Activated CD8-positive, alpha-beta memory T cell treated with anti-CD3 and anti-CD28 coated beads, Interleukin-2, amount 10 ng/mL, durations not matched to agents 7 days and 5 days (primary cell): ENCODE data around the gene DCUN1D2. TPM values are rescaled to one million over a fixed set of nuclear protein-coding genes. Genes with fewer than 3 reads are reported as not detected.

Experiments
- ATAC-seq: fragments of 150-1000 bp; cut with Tn5 transposase; one replicate; pipeline ENCODE4 v1.10.0; 2021; ENCODE audit warnings: moderate library complexity
- CTCF ChIA-PET: fragments of 350-600 bp; sonication (Branson Sonifier 250); formaldehyde crosslinking; loops from one replicate; lab custom pipeline; 2021; ENCODE audit warnings: antibody characterized with exemption; lab: Charles Lee
- DNase-seq: peaks from one replicate; pipeline ENCODE4 v3.0.0-alpha.2; 2020
- H3K27ac Mint-ChIP-seq: one replicate; pipeline ENCODE4 v1.8.0; 2021; ENCODE audit warnings: mild to moderate bottlenecking, mixed read lengths
- H3K27me3 Mint-ChIP-seq: one replicate; pipeline ENCODE4 v1.8.0; 2021; ENCODE audit warnings: mixed read lengths
- H3K36me3 Mint-ChIP-seq: one replicate; pipeline ENCODE4 v1.8.0; 2021; ENCODE audit warnings: mild to moderate bottlenecking, mixed read lengths
- H3K4me1 Mint-ChIP-seq: one replicate; pipeline ENCODE4 v1.8.0; 2021; ENCODE audit warnings: mixed read lengths
- H3K4me3 Mint-ChIP-seq: one replicate; pipeline ENCODE4 v1.8.0; 2021; ENCODE audit warnings: mild to moderate bottlenecking, moderate library complexity, mixed read lengths
- H3K9me3 Mint-ChIP-seq: one replicate; pipeline ENCODE4 v1.8.0; 2022; ENCODE audit warnings: low read depth, mixed read lengths
- total RNA-seq, 2 experiments: library from RNA; stranded (reverse); gene quantifications; one replicate each; pipeline ENCODE4 v1.2.3, GENCODE V29; 2021

DCUN1D2 gene
- total RNA-seq, 2 experiments from 2014 or later: 17.2 to 29.1 TPM

- CTCF ChIA-PET: no interaction called here
- Mint-ChIP-seq H3K4me3 (no peak overlapping the region), H3K36me3 (no peaks in the 10 kb centered on the region), H3K9me3 (no peaks in the 10 kb centered on the region), H3K27me3 (no peaks in the 10 kb centered on the region), H3K4me1 (no peaks in the 10 kb centered on the region), H3K27ac (no peak overlapping the region)
- DNase-seq (no peak), ATAC-seq (no peak)
Observed at GRCh38 chr13:113421673-113422270, 68.7 kb downstream of the DCUN1D2 start.

GRCh38 chr13:113420833-113421600 lies 69.5 kb downstream of the DCUN1D2 start:
- CTCF ChIA-PET: no interaction called here
- no peaks in the 10 kb centered on the region for H3K36me3 Mint-ChIP-seq
- ATAC-seq (peak; percentile 30), DNase-seq (no peak)
- no peaks in the 10 kb centered on the region for H3K9me3 Mint-ChIP-seq
- no peaks in the 10 kb centered on the region for H3K4me1 Mint-ChIP-seq
- no peak overlapping the region for H3K27ac Mint-ChIP-seq
- H3K27me3 Mint-ChIP-seq: no peaks in the 10 kb centered on the region
- H3K4me3 Mint-ChIP-seq: no peak overlapping the region

GRCh38 chr13:113420232-113420631 lies 70.3 kb downstream of the DCUN1D2 start:
- no peak for ATAC-seq
- no peak for DNase-seq
- CTCF ChIA-PET: no interaction called here
- H3K4me3 Mint-ChIP-seq: no peak overlapping the region
- H3K36me3 Mint-ChIP-seq: no peaks in the 10 kb centered on the region
- H3K4me1 Mint-ChIP-seq: no peaks in the 10 kb centered on the region
- H3K27me3 Mint-ChIP-seq: no peaks in the 10 kb centered on the region
- H3K27ac Mint-ChIP-seq: no peak overlapping the region
- no peaks in the 10 kb centered on the region for H3K9me3 Mint-ChIP-seq

DNA sequence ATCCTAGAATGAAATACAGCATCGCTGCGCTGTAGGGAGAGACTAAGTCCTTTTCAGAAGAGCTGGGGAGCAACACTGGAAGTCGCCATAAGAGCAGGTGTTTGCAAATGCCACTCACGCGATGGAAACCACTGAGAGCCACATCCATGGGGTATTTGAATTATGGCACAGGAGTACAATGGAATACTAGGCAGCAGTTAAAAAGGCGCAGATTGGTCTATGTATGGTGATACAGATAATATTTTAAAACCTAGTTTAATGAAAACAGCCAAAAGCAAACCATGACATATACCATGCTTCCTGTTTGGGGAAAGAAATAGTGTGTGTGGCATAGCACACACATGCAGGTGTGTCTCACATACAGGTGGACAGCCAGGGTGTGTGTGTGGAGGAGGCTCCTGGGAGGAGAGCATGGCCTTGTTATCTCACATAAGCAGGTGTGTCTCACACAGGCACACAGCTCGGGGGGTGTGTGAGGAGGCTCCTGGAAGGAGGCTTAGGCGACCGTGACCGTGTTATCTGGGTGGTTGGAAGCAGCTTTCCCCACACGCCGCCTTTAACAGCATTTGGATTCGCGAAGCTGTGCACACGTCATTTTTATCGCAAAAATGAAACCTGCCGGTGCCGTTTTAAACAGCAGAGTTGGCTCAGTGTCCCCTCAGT lies 70.8 kb downstream of the DCUN1D2 start:
- H3K36me3 Mint-ChIP-seq: no peaks in the 10 kb centered on the region
- H3K27ac Mint-ChIP-seq: no peak overlapping the region
- CTCF ChIA-PET: interaction anchor here (1.4 kb wide), 1 partner anchor 321 kb away, joined by 4 read pairs; no protein-coding TSS in a partner anchor
- H3K27me3 Mint-ChIP-seq: no peaks in the 10 kb centered on the region
- H3K9me3 Mint-ChIP-seq: no peaks in the 10 kb centered on the region
- H3K4me3 Mint-ChIP-seq: no peak overlapping the region
- no peaks in the 10 kb centered on the region for H3K4me1 Mint-ChIP-seq
- ATAC-seq (no peak), DNase-seq (no peak)

DNA sequence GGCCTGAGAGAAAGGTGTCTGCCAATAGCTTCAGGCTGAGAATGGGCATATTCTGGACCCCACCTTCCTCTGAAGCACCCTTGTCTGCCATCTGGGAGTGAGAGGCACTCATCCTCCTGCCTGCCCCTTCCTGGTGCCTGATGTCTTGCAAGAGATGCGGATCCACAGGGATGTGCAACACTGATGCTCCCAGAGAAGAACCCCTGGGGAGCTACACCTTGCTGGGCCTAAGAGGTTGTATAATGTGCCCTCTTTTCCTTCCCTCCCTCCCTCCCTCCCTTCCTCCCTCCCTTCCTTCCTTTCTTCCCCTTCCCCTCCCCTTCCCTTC lies 71.8 kb downstream of the DCUN1D2 start:
- H3K9me3 Mint-ChIP-seq: no peaks in the 10 kb centered on the region
- CTCF ChIA-PET: interaction anchor here (1.4 kb wide), 1 partner anchor 320 kb away, joined by 4 read pairs; no protein-coding TSS in a partner anchor
- no peak overlapping the region for H3K27ac Mint-ChIP-seq
- H3K27me3 Mint-ChIP-seq: no peaks in the 10 kb centered on the region
- no peak overlapping the region for H3K4me3 Mint-ChIP-seq
- H3K4me1 Mint-ChIP-seq: no peaks in the 10 kb centered on the region
- no peak for ATAC-seq
- no peak for DNase-seq
- H3K36me3 Mint-ChIP-seq: no peaks in the 10 kb centered on the region

GRCh38 chr13:113417836-113418721 lies 72.4 kb downstream of the DCUN1D2 start:
- no peaks in the 10 kb centered on the region for H3K27me3 Mint-ChIP-seq
- H3K9me3 Mint-ChIP-seq: no peaks in the 10 kb centered on the region
- CTCF ChIA-PET: interaction anchor here (1.4 kb wide), 1 partner anchor 319 kb away, joined by 4 read pairs; no protein-coding TSS in a partner anchor
- no peak for DNase-seq
- no peaks in the 10 kb centered on the region for H3K4me1 Mint-ChIP-seq
- no peak overlapping the region for H3K4me3 Mint-ChIP-seq
- H3K27ac Mint-ChIP-seq: no peak overlapping the region
- no peak for ATAC-seq
- H3K36me3 Mint-ChIP-seq: peaks cover 1% of the 10 kb centered on the region

- H3K4me1 Mint-ChIP-seq: no peaks in the 10 kb centered on the region
- H3K9me3 Mint-ChIP-seq: no peaks in the 10 kb centered on the region
- H3K27ac Mint-ChIP-seq: no peak overlapping the region
- CTCF ChIA-PET: no interaction called here
- no peak for DNase-seq
- H3K36me3 Mint-ChIP-seq: peaks cover 2% of the 10 kb centered on the region
- H3K4me3 Mint-ChIP-seq: no peak overlapping the region
- no peaks in the 10 kb centered on the region for H3K27me3 Mint-ChIP-seq
- ATAC-seq: no peak
Observed at GRCh38 chr13:113417008-113417751, 73.3 kb downstream of the DCUN1D2 start.

DNA sequence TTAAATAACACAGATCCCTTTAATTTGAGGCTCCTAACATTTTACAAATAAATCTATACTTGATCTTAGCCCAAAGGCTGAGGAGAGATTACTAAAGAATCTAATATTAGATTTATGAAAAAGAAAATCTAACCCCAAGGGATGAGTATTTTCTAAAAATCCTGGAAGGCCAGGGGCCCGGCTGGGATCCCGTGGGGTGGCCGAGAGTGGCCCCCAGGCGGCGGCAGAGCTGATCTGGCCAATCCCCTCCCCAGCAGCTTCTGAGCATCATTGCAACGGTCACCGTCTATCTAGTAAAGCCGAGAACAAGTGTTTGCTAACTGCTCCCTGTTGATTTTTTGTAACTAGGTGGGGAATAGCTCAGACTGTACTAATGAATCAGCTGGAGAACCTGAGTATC lies 74.7 kb downstream of the DCUN1D2 start:
- H3K4me3 Mint-ChIP-seq: no peak overlapping the region
- H3K9me3 Mint-ChIP-seq: no peaks in the 10 kb centered on the region
- ATAC-seq: no peak
- no peak for DNase-seq
- peaks cover 2% of the 10 kb centered on the region for H3K36me3 Mint-ChIP-seq
- CTCF ChIA-PET: no interaction called here
- no peaks in the 10 kb centered on the region for H3K27me3 Mint-ChIP-seq
- no peaks in the 10 kb centered on the region for H3K4me1 Mint-ChIP-seq
- no peak overlapping the region for H3K27ac Mint-ChIP-seq

- CTCF ChIA-PET: no interaction called here
Observed at GRCh38 chr13:113415032-113415431, 75.5 kb downstream of the DCUN1D2 start.

GRCh38 chr13:113414335-113414734 lies 76.2 kb downstream of the DCUN1D2 start:
- no peaks in the 10 kb centered on the region for H3K27me3 Mint-ChIP-seq
- DNase-seq: no peak
- H3K36me3 Mint-ChIP-seq: peaks cover 2% of the 10 kb centered on the region
- H3K27ac Mint-ChIP-seq: no peak overlapping the region
- ATAC-seq: no peak
- no peaks in the 10 kb centered on the region for H3K9me3 Mint-ChIP-seq
- no peaks in the 10 kb centered on the region for H3K4me1 Mint-ChIP-seq
- H3K4me3 Mint-ChIP-seq: no peak overlapping the region
- CTCF ChIA-PET: no interaction called here

More at GRCh38 chr13:113415032-113415431, 75.5 kb downstream of the DCUN1D2 start:
- H3K27me3 Mint-ChIP-seq: no peaks in the 10 kb centered on the region
- DNase-seq (no peak), ATAC-seq (no peak)
- no peaks in the 10 kb centered on the region for H3K4me1 Mint-ChIP-seq
- no peaks in the 10 kb centered on the region for H3K9me3 Mint-ChIP-seq
- H3K4me3 Mint-ChIP-seq: no peak overlapping the region
- H3K27ac Mint-ChIP-seq: no peak overlapping the region
- H3K36me3 Mint-ChIP-seq: peaks cover 2% of the 10 kb centered on the region

DNA sequence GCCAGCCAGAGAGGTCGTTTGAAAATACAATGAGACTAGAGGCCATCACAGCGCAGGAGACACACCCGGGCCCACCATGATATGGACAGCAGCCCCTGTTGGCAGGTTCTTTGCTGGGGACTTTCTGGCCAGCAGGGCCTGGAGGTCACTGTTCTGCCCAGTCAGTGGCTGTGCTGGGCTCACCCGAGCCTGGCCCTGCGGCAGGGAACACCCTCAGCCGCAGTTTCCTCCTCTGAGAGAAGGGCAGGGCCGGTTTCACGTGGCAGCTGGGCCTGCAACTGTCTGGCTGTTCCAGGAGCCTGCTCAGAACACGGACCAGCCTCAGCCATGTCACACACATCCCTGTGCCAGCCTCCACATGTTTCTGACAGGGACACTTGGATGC lies 76.6 kb downstream of the DCUN1D2 start:
- peaks cover 2% of the 10 kb centered on the region for H3K27me3 Mint-ChIP-seq
- ATAC-seq (no peak), DNase-seq (no peak)
- CTCF ChIA-PET: no interaction called here
- no peaks in the 10 kb centered on the region for H3K9me3 Mint-ChIP-seq
- H3K36me3 Mint-ChIP-seq: peaks cover 2% of the 10 kb centered on the region
- H3K4me3 Mint-ChIP-seq: no peak overlapping the region
- H3K4me1 Mint-ChIP-seq: no peaks in the 10 kb centered on the region
- H3K27ac Mint-ChIP-seq: no peak overlapping the region

- no peak overlapping the region for H3K4me3 Mint-ChIP-seq
- H3K4me1 Mint-ChIP-seq: no peaks in the 10 kb centered on the region
- peaks cover 4% of the 10 kb centered on the region for H3K27me3 Mint-ChIP-seq
- no peak overlapping the region for H3K27ac Mint-ChIP-seq
- no peak for DNase-seq
- H3K36me3 Mint-ChIP-seq: peaks cover 2% of the 10 kb centered on the region
- no peaks in the 10 kb centered on the region for H3K9me3 Mint-ChIP-seq
- CTCF ChIA-PET: no interaction called here
- ATAC-seq: no peak
Observed at GRCh38 chr13:113413178-113413897, 77.2 kb downstream of the DCUN1D2 start.
